HG03045 (cell line): ENCODE results near the gene C3AR1.

Experiments used
- ATAC-seq: cut with Tn5 transposase; IDR thresholded peaks from one replicate; pipeline ENCODE4 v1.9.1; 2021; ENCODE audit warnings: mild to moderate bottlenecking, moderate library complexity; ENCODE audit not compliant: unreplicated experiment

Gene C3AR1

GRCh38 chr12:8058506-8058905, 7.7 kb downstream of the C3AR1 start:
- ATAC-seq = no peak

- no peak for ATAC-seq
These were observed 8.3 kb downstream of the C3AR1 start for GRCh38 chr12:8057839-8058238.

DNA sequence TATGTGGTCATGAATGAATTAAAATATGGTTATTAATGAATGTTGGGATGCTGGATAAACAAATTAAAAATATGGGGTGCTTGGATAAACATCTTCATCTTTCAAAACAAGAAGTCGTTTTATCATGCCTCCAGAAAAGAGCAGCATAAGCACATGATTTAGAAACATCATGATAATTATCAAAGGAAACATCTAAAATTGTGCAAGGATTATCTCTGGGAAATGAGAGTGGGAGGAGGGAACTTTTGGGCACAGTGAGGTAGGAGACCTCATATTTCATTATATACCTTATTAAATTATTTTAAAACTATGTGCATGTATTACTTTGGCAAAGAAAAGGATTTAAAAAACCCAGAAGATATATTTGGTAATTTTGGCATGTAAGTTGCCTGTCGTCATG, 8.9 kb downstream of the C3AR1 start:
- ATAC-seq = no peak

GRCh38 chr12:8054816-8055215, 11.3 kb downstream of the C3AR1 start:
- no peak for ATAC-seq

- no peak for ATAC-seq
These were observed 13.5 kb downstream of the C3AR1 start for GRCh38 chr12:8052679-8053078.

- ATAC-seq = no peak
These were observed 15.4 kb downstream of the C3AR1 start for GRCh38 chr12:8050600-8051250.

GRCh38 chr12:8048906-8049305, 17.3 kb downstream of the C3AR1 start:
- ATAC-seq = no peak

GRCh38 chr12:8047842-8048241, 18.3 kb downstream of the C3AR1 start:
- no peak for ATAC-seq

- no peak for ATAC-seq
These were observed 19.9 kb downstream of the C3AR1 start for GRCh38 chr12:8045952-8046944.

DNA sequence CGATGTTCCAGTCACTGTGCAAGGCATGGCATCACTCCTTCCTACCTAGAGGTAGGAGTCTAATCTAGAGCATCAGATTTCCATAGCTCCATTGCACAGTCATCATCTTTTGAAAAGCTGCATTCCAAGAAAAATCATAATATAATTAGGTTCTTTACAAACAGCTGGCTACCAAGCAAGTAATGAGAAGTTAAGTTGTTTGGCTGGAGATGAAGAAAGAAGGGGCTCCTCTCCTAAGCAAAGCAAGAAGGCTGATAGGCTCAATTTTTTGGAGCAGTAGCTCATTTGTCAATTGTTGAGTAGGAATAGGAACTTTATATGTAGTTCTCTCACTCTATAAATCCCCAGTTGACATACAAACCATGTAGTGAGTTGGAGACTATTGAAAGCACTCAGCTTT, 25.4 kb downstream of the C3AR1 start:
- ATAC-seq = no peak

DNA sequence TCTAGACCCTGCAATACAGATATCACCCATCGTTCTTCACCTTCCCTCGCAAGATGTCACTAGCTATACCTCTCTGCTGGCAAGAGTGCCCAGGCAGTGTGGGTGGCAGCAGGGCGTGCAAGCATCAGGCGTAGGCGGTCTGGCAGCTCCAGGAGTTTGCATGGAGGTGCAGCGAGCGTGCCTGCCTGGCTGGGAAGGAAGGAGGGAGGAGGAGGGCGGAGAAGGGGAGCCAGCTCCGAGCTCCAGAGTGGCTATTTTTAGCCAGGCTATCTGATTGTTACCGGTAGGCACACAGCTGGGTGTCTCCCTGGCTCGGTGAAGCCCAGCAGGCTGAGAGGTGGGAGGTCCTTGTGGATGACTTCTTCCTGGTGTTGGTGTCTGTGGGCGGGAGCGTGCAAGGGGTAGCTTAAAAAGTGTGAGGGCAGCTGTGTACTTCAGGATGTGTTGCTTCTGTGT, 27.5 kb downstream of the C3AR1 start:
- no peak for ATAC-seq

- ATAC-seq = no peak
These were observed 28.2 kb downstream of the C3AR1 start for GRCh38 chr12:8037947-8038346.

DNA sequence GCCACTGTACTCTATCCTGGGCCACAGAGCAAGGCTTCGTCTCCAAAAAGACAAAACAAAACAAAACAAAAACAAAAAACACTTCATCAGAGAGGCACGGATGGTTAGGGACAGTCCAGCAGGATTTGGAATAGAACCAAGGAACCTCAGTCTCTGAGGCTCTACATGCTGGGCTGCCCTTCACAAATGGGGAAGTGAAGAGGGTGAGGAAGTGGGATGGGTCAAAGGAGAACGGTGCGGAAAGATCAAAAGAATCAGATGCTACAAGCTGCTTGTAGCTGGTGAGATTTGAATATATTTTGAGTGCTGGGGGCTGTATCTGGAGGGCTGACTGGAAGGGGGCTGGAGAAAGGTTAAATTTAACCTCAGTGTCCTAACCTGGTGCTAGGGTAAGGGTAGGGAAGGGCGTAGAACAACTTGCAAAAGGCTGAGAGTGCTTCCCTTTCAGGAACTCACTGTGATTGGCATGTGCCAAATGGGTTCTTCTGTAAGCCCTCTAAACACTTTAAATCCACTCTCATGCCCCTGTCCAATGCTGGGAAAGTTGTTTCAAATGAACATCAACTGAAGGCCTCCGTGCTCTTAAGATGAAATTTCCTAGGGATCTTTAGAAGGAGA, 29.0 kb downstream of the C3AR1 start:
- ATAC-seq = no peak

DNA sequence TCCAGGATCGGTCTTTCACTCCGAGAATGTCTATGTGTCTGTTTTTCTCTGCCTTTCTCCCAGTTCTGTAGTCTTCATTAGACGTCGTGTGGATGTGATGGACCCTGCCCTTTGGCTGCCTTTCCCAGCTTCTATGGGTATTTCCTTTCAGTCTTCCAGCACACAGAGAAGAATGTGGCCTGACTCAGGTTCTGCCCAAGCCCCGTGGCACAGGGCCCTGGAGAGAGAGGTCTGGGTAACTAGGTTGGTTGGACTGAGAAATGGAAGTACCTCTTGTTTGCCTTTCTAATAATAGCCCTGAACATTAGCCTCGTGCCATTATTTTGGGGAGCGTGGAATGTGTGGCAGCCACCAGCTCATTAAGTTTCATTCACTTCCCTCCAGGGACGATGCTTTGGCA, 29.8 kb downstream of the C3AR1 start:
- ATAC-seq = no peak

GRCh38 chr12:8035440-8036010, 30.6 kb downstream of the C3AR1 start:
- ATAC-seq = no peak

DNA sequence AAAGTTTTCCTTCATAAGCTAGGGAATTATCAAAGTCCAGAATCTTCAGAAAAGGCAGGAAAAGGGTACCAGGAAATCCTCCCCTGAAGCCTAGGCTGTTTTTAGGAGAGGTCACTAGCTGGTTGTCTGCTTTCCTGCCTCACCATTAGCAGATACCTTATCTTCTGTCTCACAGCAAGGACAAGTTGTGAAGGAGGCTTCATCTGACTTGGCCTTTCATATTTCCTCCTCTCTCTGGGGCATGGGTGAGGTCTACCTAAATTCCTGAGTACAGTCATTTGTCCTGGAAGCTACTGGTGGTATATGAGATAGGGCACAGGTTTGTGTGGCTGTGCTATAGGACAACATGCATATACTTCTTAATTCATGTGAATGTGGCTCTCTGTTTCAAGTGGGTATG, 31.4 kb downstream of the C3AR1 start:
- no peak for ATAC-seq

DNA sequence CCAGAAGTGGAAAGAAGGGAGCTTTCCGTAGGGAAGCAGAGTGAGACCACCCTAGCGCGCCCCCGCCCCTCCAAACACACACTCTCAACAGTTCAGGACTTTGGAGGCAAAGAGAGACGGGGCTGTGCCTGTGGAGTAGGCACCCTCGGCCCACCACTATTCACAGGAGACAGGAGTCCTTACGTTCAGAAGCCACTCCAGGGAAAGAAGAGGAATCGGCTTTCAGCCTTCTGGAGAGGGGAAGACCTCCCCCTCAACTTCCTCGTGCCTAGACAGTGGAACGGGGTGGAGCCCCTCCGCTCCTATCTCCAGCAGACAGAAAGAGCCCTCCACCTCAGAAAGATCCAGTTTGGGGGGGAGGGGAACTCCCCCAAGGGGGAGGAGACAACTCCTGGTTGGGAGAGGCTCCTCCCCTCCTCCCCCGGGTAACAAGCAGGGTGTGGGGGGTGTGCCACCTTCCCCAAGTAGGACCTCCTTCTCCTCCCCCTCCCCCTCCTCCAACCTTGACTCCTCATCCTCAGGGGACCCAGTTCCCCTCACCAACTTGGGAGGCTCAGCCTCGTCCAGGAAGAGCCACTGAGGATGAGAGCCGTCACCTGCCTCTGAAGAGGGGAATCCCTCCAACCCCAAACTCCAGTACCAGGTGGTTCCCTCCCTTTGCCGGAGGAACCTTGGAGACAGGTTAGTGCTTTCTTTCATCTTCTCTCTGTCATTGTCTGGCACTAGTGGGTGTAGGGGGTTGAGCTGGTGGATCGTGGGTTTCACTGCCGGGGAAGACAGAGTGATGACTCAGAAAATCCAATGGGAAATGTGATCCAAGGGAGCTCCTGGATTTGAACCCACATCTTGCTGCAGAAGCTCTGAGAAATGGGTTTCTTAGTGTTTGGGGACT, 32.8 kb downstream of the C3AR1 start:
- peak; percentile 23 for ATAC-seq

DNA sequence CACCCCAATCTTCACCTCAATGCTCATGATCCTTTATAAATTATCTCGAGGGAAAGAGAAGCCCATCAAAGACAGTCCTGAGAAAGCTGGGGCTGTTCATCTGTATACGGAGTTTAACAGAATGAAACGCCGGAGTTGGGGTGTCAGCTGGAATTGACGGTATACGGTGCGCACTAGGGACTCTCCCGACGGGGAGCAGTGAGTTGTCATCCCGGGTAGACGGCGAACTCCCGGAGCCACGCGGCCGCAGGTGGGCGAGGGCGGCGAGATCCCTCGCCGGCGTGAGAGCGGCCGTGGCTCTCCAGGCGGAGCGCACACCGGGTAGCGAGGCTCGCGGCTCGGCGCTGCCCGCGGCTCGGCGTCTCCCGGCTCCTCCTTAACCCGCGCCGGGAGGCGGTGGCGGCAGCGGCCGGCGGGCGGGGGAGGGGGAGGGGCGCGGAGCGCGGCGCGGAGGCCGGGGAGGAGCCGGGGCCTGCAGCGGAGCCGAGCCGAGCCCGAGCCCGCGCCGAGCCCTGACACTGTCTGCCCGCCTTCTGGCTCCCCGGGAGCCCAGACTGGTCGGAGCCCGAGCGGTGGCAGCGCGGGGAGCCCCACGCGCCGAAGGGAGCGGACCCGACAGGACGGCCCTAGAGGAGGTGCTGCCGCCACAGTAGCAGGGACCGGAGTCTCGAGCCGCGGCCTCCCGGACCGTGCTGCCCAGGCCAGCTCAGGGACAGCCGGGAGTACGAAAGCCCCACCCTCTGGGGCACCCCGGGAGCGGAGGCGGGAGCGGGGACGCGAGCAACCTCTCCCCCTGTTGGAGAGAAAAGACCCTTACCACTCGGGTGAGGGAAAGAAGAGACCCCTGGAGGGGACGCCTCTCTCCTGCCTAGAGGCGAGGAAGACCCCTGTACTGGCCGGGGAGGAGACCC, 33.7 kb downstream of the C3AR1 start, which contains the start of gene FOXJ2:
TSS of gene FOXJ2 (plus strand) at position 475 of the 911 bp plus-strand sequence. CDS start 7,117 bp downstream, outside the sequence.
- peak; percentile 78 for ATAC-seq

GRCh38 chr12:8031872-8032241, 34.3 kb downstream of the C3AR1 start:
- ATAC-seq = no peak
